HUES6 (cell line): ENCODE data around the gene FBXO21.
A peak's percentile ranks its signal among the peaks of the same experiment; 100 is the strongest.

Experiments
- H3K27ac ChIP-seq: 2 replicates; pipeline ENCODE4 v1.7.0; 2013; ENCODE audit warnings: low read depth, mild to moderate bottlenecking, low read length, inconsistent platforms
- H3K27me3 ChIP-seq: 2 replicates; pipeline ENCODE4 v1.6.1; 2013; ENCODE audit warnings: low read length; ENCODE audit not compliant: control insufficient read depth, insufficient read depth
- H3K36me3 ChIP-seq: 2 replicates; pipeline ENCODE4 v1.6.1; 2013; ENCODE audit warnings: low read length; ENCODE audit not compliant: control insufficient read depth, insufficient read depth
- H3K4me1 ChIP-seq: 2 replicates; pipeline ENCODE4 v1.6.1; 2013; ENCODE audit warnings: low read length; ENCODE audit not compliant: control insufficient read depth, insufficient read depth
- H3K4me3 ChIP-seq: 2 replicates; pipeline ENCODE4 v1.5.1; 2013; ENCODE audit warnings: low read depth, low read length
- H3K9ac ChIP-seq: one replicate; pipeline ENCODE4 v1.6.1; 2013; ENCODE audit warnings: mild to moderate bottlenecking, low read length
- H3K9me3 ChIP-seq: 2 replicates; pipeline ENCODE4 v1.6.1; 2013; ENCODE audit warnings: low read depth, low read length; ENCODE audit not compliant: control insufficient read depth, insufficient read depth

Gene FBXO21

GRCh38 chr12:117165342-117165741, 24.9 kb downstream of the FBXO21 start:
- Histone ChIP-seq H3K9ac (no peak overlapping the region), H3K4me3 (no peak overlapping the region), H3K4me1 (no peaks in the 10 kb centered on the region), H3K36me3 (peaks cover 92% of the 10 kb centered on the region), H3K9me3 (no peaks in the 10 kb centered on the region), H3K27ac (no peak overlapping the region), H3K27me3 (no peaks in the 10 kb centered on the region)

- Histone ChIP-seq H3K9ac (no peak overlapping the region), H3K9me3 (no peaks in the 10 kb centered on the region), H3K4me1 (no peaks in the 10 kb centered on the region), H3K36me3 (peaks cover 96% of the 10 kb centered on the region), H3K27me3 (no peaks in the 10 kb centered on the region), H3K27ac (no peak overlapping the region), H3K4me3 (no peak overlapping the region)
Measured at GRCh38 chr12:117162633-117163032, 27.6 kb downstream of the FBXO21 start.

- H3K9me3 ChIP-seq = no peaks in the 10 kb centered on the region
- H3K27ac ChIP-seq = no peak overlapping the region
- H3K36me3 ChIP-seq = peaks cover 96% of the 10 kb centered on the region
- no peaks in the 10 kb centered on the region for H3K27me3 ChIP-seq
- H3K4me3 ChIP-seq = no peak overlapping the region
- H3K9ac ChIP-seq = no peak overlapping the region
- no peaks in the 10 kb centered on the region for H3K4me1 ChIP-seq
Measured at GRCh38 chr12:117162167-117162539, 28.1 kb downstream of the FBXO21 start.

GRCh38 chr12:117161460-117162166, 28.7 kb downstream of the FBXO21 start:
- Histone ChIP-seq H3K27ac (no peak overlapping the region), H3K36me3 (peaks cover 95% of the 10 kb centered on the region), H3K27me3 (no peaks in the 10 kb centered on the region), H3K9me3 (no peaks in the 10 kb centered on the region), H3K4me3 (no peak overlapping the region), H3K4me1 (no peaks in the 10 kb centered on the region), H3K9ac (no peak overlapping the region)

DNA sequence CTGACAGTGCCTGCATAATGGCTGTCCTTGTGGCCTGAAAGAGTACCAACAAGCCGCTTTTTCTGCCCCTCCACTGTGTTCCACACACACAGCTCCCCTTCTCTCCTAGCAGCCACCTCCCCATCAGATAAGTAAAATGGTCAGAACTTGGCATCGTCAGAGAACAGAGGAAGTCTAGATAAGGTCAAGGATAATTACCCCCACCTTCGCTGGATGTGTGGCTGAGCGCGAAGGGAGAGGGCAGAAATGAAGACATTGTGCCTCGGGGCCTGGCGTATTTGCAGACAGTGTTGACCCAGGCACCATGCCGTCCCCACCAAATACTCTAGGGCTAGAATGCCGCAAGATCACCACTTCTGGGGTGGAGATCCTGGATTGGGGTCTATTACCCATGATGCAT, 30.6 kb downstream of the FBXO21 start:
- H3K36me3 ChIP-seq = peaks cover 91% of the 10 kb centered on the region
- no peaks in the 10 kb centered on the region for H3K27me3 ChIP-seq
- H3K27ac ChIP-seq = no peak overlapping the region
- H3K9ac ChIP-seq = no peak overlapping the region
- H3K9me3 ChIP-seq = no peaks in the 10 kb centered on the region
- peaks cover 4% of the 10 kb centered on the region for H3K4me1 ChIP-seq
- H3K4me3 ChIP-seq = no peak overlapping the region

- H3K9me3 ChIP-seq = no peaks in the 10 kb centered on the region
- H3K36me3 ChIP-seq = peaks cover 90% of the 10 kb centered on the region
- no peaks in the 10 kb centered on the region for H3K27me3 ChIP-seq
- no peak overlapping the region for H3K9ac ChIP-seq
- H3K4me1 ChIP-seq = peaks cover 4% of the 10 kb centered on the region
- no peak overlapping the region for H3K27ac ChIP-seq
- no peak overlapping the region for H3K4me3 ChIP-seq
Measured at GRCh38 chr12:117158911-117159553, 31.2 kb downstream of the FBXO21 start.

- Histone ChIP-seq H3K27me3 (no peaks in the 10 kb centered on the region), H3K9me3 (no peaks in the 10 kb centered on the region), H3K36me3 (peaks cover 93% of the 10 kb centered on the region), H3K9ac (no peak overlapping the region), H3K4me1 (peaks cover 4% of the 10 kb centered on the region), H3K27ac (no peak overlapping the region), H3K4me3 (no peak overlapping the region)
Measured at GRCh38 chr12:117158096-117158495, 32.2 kb downstream of the FBXO21 start.

- H3K4me3 ChIP-seq = peak overlapping the region; percentile 41
- H3K9ac ChIP-seq = peak overlapping the region; percentile 10
- H3K27ac ChIP-seq = no peak overlapping the region
- H3K9me3 ChIP-seq = no peaks in the 10 kb centered on the region
- peaks cover 76% of the 10 kb centered on the region for H3K36me3 ChIP-seq
- no peaks in the 10 kb centered on the region for H3K27me3 ChIP-seq
- H3K4me1 ChIP-seq = peaks cover 8% of the 10 kb centered on the region
Measured at GRCh38 chr12:117155278-117156060, 34.8 kb downstream of the FBXO21 start.

GRCh38 chr12:117152793-117153775, 37.2 kb downstream of the FBXO21 start:
- Histone ChIP-seq H3K9ac (no peak overlapping the region), H3K4me1 (peaks cover 8% of the 10 kb centered on the region), H3K27me3 (no peaks in the 10 kb centered on the region), H3K4me3 (no peak overlapping the region), H3K9me3 (no peaks in the 10 kb centered on the region), H3K36me3 (peaks cover 76% of the 10 kb centered on the region), H3K27ac (no peak overlapping the region)

- H3K9ac ChIP-seq = no peak overlapping the region
- H3K4me1 ChIP-seq = peaks cover 8% of the 10 kb centered on the region
- no peaks in the 10 kb centered on the region for H3K27me3 ChIP-seq
- no peaks in the 10 kb centered on the region for H3K9me3 ChIP-seq
- no peak overlapping the region for H3K4me3 ChIP-seq
- peaks cover 71% of the 10 kb centered on the region for H3K36me3 ChIP-seq
- H3K27ac ChIP-seq = no peak overlapping the region
Measured at GRCh38 chr12:117151403-117152031, 38.8 kb downstream of the FBXO21 start.
